ENCODE results near the gene FBXO10.

FBXO10 gene

GRCh38 chr9:37571282-37571681, 4.9 kb downstream of the FBXO10 start:
- H3K4me1 Mint-ChIP-seq (ENCODE audit: low read depth): peaks cover 20% of the 10 kb centered on the region

GRCh38 chr9:37566716-37567115, 9.5 kb downstream of the FBXO10 start:
- Mint-ChIP-seq H3K27me3 (no peaks in the 10 kb centered on the region), H3K27ac (no peak overlapping the region), H3K36me3 (ENCODE audit: low read depth) (peaks cover 37% of the 10 kb centered on the region), H3K4me1 (ENCODE audit: low read depth) (peaks cover 20% of the 10 kb centered on the region), H3K4me3 (no peak overlapping the region), H3K9me3 (peaks cover 9% of the 10 kb centered on the region)

More at GRCh38 chr9:37571282-37571681, 4.9 kb downstream of the FBXO10 start:
- peaks cover 35% of the 10 kb centered on the region for H3K36me3 Mint-ChIP-seq (ENCODE audit: low read depth)
- H3K27me3 Mint-ChIP-seq: no peaks in the 10 kb centered on the region
- H3K27ac Mint-ChIP-seq: no peak overlapping the region
- no peaks in the 10 kb centered on the region for H3K9me3 Mint-ChIP-seq
- H3K4me3 Mint-ChIP-seq: no peak overlapping the region

DNA sequence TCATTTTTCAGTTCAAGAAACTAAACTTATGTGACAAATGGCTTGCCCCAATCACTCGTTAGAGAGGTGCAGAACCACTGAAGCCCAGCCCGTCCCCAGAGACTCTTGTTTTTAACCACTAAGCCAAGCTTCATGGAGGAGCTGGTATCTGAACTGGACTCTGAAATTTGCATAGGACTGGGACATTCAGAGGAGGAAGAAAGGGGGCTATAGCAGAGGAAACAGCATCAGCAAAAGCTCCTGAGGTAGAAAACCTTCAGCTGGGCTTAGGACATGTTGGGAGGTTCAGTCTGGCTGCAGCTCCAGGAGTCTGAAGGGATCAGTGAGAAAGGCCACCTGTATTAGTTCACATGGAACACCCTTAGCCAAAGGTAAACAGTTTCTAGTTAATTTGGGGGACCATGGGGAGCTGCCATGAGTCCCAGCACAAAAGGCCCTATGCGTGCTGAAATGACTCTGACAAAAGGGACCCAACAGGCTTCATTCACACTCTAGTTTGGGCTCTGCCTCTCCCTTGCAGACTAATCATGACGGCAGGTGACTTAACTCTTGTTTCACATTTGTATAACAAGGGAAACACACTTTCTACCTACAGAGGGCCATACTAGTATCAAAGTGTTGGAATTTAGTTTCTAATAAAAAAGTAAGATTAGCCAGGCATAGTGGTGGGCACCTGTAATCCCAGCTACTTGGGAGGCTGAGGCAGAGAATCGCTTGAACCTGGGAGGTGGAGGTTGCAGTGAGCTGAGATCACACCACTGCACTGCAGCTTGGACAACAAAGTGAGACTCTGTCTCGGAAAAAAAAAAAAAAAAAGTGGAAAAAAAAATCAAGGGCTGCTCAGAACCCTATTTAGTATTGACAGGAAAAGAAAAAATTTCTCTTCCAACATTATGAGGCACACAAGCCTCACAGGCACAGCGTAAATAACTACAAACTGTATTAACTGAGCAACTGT, 10.2 kb downstream of the FBXO10 start:
- Mint-ChIP-seq H3K9me3 (peaks cover 9% of the 10 kb centered on the region), H3K27ac (no peak overlapping the region), H3K27me3 (no peaks in the 10 kb centered on the region), H3K36me3 (ENCODE audit: low read depth) (peaks cover 37% of the 10 kb centered on the region), H3K4me3 (no peak overlapping the region), H3K4me1 (ENCODE audit: low read depth) (peaks cover 26% of the 10 kb centered on the region)

DNA sequence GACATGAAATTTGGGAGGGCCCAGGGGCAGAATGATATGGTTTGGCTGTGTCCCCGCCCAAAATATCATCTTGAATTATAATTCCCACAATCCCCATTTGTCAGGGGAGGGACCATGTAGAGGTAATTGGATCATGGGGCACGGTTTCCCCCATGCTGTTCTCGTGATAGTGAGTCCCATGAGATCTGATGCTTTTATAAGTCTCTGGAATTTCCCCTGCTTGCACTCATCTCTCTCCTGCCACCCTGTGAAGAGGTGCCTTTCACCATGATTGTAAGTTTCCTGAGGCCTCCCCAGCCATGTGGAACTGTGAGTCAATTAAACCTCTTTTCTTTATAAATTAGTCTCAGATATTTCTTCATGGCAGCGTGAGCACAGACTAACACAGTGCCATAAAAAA, 11.3 kb downstream of the FBXO10 start:
- Mint-ChIP-seq H3K36me3 (ENCODE audit: low read depth) (peaks cover 38% of the 10 kb centered on the region), H3K27me3 (no peaks in the 10 kb centered on the region), H3K4me3 (no peak overlapping the region), H3K27ac (peak overlapping the region; percentile 32), H3K9me3 (peaks cover 9% of the 10 kb centered on the region), H3K4me1 (ENCODE audit: low read depth) (peaks cover 26% of the 10 kb centered on the region)

GRCh38 chr9:37563806-37564513, 12.2 kb downstream of the FBXO10 start:
- H3K27ac Mint-ChIP-seq: no peak overlapping the region

GRCh38 chr9:37562826-37563225, 13.4 kb downstream of the FBXO10 start:
- H3K4me1 Mint-ChIP-seq (ENCODE audit: low read depth): peaks cover 20% of the 10 kb centered on the region
- H3K27ac Mint-ChIP-seq: no peak overlapping the region
- no peaks in the 10 kb centered on the region for H3K27me3 Mint-ChIP-seq
- H3K4me3 Mint-ChIP-seq: no peak overlapping the region
- peaks cover 9% of the 10 kb centered on the region for H3K9me3 Mint-ChIP-seq
- peaks cover 28% of the 10 kb centered on the region for H3K36me3 Mint-ChIP-seq (ENCODE audit: low read depth)

More at GRCh38 chr9:37563806-37564513, 12.2 kb downstream of the FBXO10 start:
- H3K4me1 Mint-ChIP-seq (ENCODE audit: low read depth): peaks cover 26% of the 10 kb centered on the region
- H3K27me3 Mint-ChIP-seq: no peaks in the 10 kb centered on the region
- peaks cover 9% of the 10 kb centered on the region for H3K9me3 Mint-ChIP-seq
- no peak overlapping the region for H3K4me3 Mint-ChIP-seq
- H3K36me3 Mint-ChIP-seq (ENCODE audit: low read depth): peaks cover 35% of the 10 kb centered on the region

DNA sequence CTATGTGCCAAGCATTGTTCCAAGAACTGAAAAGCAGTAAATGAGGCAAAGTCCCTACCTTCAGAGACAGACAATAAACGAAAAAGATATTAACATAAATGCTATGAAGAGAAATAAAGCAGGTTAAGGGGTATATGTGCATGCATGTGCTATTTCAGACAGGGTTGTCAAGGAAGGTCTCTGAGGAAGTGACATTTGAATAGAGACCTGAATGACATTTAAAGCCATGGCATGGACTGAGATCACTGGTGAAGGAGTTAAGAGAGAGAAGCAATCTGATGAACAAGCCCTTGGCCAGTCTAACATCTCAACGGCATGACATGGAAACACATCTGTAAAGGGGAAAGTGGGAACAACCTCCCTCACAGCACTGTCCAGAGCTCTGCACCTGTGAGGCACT, 14.5 kb downstream of the FBXO10 start:
- Mint-ChIP-seq H3K27ac (no peak overlapping the region), H3K4me3 (no peak overlapping the region), H3K36me3 (ENCODE audit: low read depth) (peaks cover 28% of the 10 kb centered on the region), H3K27me3 (no peaks in the 10 kb centered on the region), H3K4me1 (ENCODE audit: low read depth) (peaks cover 18% of the 10 kb centered on the region), H3K9me3 (peaks cover 9% of the 10 kb centered on the region)

DNA sequence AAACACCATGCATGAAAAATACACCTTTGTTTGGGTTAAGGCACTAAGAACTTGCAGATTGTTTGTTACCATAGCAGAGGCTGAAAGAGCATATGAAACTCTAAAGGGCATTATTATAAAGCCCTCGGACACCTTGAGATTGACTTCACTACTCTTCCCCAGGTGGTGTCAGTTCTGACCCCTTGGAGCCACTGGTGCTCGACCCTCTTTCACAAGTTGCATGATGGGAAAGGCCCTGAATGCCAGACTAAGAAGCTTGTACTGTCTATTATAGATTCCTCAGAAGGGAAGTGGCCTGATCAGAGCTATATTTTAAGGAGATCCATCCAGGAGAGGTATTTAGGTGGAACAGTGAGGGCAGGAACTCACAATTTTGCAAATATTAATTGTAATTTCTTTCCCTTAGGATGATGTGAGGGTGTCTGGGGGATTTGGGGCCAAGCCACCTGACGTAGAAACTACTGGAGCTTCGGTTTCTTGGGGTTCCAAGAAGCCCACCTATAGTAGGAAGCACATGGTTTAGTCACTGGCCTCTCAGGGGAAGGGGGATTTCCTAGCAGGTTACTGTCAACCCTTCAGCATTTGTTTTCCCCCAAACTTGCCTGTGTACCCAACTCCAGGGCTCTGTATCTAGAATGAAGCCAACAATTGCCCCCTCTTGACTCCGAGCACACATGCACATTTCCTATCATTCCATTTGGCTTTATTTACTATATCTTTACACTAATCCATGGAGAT, 16.2 kb downstream of the FBXO10 start:
- peaks cover 5% of the 10 kb centered on the region for H3K9me3 Mint-ChIP-seq
- H3K27me3 Mint-ChIP-seq: no peaks in the 10 kb centered on the region
- peaks cover 18% of the 10 kb centered on the region for H3K4me1 Mint-ChIP-seq (ENCODE audit: low read depth)
- H3K4me3 Mint-ChIP-seq: no peak overlapping the region
- peaks cover 24% of the 10 kb centered on the region for H3K36me3 Mint-ChIP-seq (ENCODE audit: low read depth)
- H3K27ac Mint-ChIP-seq: no peak overlapping the region

DNA sequence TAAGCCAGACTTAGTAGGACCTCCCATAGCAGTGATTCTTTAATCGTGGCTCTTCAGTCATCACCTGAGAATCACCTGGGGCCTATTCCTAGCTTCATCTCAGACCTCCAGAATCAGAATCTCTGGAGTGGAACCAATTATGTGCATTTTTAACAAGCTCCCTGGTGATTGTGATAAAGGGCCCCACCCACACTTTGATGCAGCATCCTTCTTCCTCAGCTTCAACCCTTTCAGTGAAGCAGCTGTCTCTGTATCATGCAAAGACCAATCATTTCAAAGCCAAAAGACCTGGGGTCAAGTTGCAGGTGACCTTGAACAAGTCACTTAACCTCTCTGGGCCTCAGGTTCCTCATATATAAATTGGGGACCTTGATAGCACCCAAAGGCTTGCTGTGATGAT, 17.1 kb downstream of the FBXO10 start:
- Mint-ChIP-seq H3K27me3 (no peaks in the 10 kb centered on the region), H3K27ac (no peak overlapping the region), H3K4me3 (no peak overlapping the region), H3K4me1 (ENCODE audit: low read depth) (peaks cover 18% of the 10 kb centered on the region), H3K36me3 (ENCODE audit: low read depth) (peaks cover 19% of the 10 kb centered on the region), H3K9me3 (peaks cover 4% of the 10 kb centered on the region)

- H3K9me3 Mint-ChIP-seq: no peaks in the 10 kb centered on the region
Observed at GRCh38 chr9:37555786-37556185, 20.4 kb downstream of the FBXO10 start.

GRCh38 chr9:37554318-37554717, 21.9 kb downstream of the FBXO10 start:
- no peak overlapping the region for H3K27ac Mint-ChIP-seq
- H3K4me1 Mint-ChIP-seq (ENCODE audit: low read depth): no peaks in the 10 kb centered on the region
- no peaks in the 10 kb centered on the region for H3K9me3 Mint-ChIP-seq
- no peak overlapping the region for H3K4me3 Mint-ChIP-seq
- no peaks in the 10 kb centered on the region for H3K36me3 Mint-ChIP-seq (ENCODE audit: low read depth)
- H3K27me3 Mint-ChIP-seq: no peaks in the 10 kb centered on the region

More at GRCh38 chr9:37555786-37556185, 20.4 kb downstream of the FBXO10 start:
- Mint-ChIP-seq H3K27ac (no peak overlapping the region), H3K4me1 (ENCODE audit: low read depth) (no peaks in the 10 kb centered on the region), H3K36me3 (ENCODE audit: low read depth) (peaks cover 6% of the 10 kb centered on the region), H3K27me3 (no peaks in the 10 kb centered on the region), H3K4me3 (no peak overlapping the region)

DNA sequence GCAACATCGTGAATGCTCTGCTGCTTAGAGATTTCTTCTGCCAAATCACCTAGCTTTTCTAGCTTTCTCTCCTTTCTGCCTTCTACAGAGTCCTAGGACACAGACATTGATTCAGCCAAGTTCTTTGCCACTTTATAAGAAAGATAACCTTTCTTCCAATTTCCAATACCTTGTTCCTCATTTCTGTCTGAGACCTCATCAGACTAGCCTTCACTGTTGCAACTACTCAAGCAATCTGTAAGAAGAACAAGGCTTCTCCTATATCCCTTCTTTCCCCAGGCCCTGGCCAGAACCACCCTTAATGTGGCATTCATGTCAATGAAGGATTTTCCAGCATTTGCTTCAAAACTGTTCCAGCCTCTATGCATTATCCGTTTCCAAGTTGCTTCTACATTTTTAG, 24.3 kb downstream of the FBXO10 start:
- no peak overlapping the region for H3K4me3 Mint-ChIP-seq
- H3K27me3 Mint-ChIP-seq: no peaks in the 10 kb centered on the region
- no peaks in the 10 kb centered on the region for H3K4me1 Mint-ChIP-seq (ENCODE audit: low read depth)
- no peaks in the 10 kb centered on the region for H3K9me3 Mint-ChIP-seq
- no peaks in the 10 kb centered on the region for H3K36me3 Mint-ChIP-seq (ENCODE audit: low read depth)
- H3K27ac Mint-ChIP-seq: no peak overlapping the region

DNA sequence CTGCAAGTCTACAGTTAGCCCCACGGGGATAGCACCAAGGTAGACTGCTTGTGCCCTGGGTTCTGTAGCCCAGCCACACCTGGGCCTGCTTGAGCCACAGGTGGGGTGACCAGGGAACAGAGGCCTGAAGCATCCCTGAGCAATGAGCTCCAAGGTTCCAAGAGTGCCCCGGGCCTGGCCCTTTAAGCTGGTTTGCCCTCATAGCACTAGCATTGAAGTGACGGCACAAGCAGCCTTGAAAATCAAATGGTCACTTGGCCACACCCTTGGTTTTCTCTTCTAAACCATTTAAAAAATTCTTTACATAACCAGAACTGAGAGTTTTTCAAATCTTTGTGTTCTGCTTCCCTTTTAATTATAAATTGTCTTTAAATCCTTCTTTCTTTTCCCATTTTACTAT, 24.7 kb downstream of the FBXO10 start:
- Mint-ChIP-seq H3K27me3 (no peaks in the 10 kb centered on the region), H3K9me3 (no peaks in the 10 kb centered on the region), H3K27ac (no peak overlapping the region), H3K4me3 (no peak overlapping the region), H3K36me3 (ENCODE audit: low read depth) (no peaks in the 10 kb centered on the region), H3K4me1 (ENCODE audit: low read depth) (no peaks in the 10 kb centered on the region)

- Mint-ChIP-seq H3K4me1 (ENCODE audit: low read depth) (no peaks in the 10 kb centered on the region), H3K4me3 (no peak overlapping the region), H3K27ac (no peak overlapping the region), H3K27me3 (no peaks in the 10 kb centered on the region), H3K36me3 (ENCODE audit: low read depth) (no peaks in the 10 kb centered on the region), H3K9me3 (no peaks in the 10 kb centered on the region)
Observed at GRCh38 chr9:37550781-37551180, 25.4 kb downstream of the FBXO10 start.

GRCh38 chr9:37549527-37549926, 26.7 kb downstream of the FBXO10 start:
- H3K4me1 Mint-ChIP-seq (ENCODE audit: low read depth): no peaks in the 10 kb centered on the region
- H3K27me3 Mint-ChIP-seq: no peaks in the 10 kb centered on the region
- H3K36me3 Mint-ChIP-seq (ENCODE audit: low read depth): no peaks in the 10 kb centered on the region
- no peak overlapping the region for H3K27ac Mint-ChIP-seq
- H3K4me3 Mint-ChIP-seq: no peak overlapping the region
- H3K9me3 Mint-ChIP-seq: no peaks in the 10 kb centered on the region
